Glutamatergic neuron (in vitro differentiated cells): ENCODE data around the gene ZNF266. TPM values are rescaled to one million over a fixed set of nuclear protein-coding genes. Genes with fewer than 3 reads are reported as not detected.

Experiments
- DNase-seq: peaks from one replicate; pipeline ENCODE4 v3.0.0; 2022
- H3K27ac Mint-ChIP-seq: one replicate; pipeline ENCODE4 v1.8.0; 2020; ENCODE audit warnings: mild to moderate bottlenecking, mixed read lengths, inconsistent platforms; ENCODE audit not compliant: unreplicated experiment
- H3K27me3 Mint-ChIP-seq: one replicate; pipeline ENCODE4 v1.8.0; 2020; ENCODE audit warnings: mild to moderate bottlenecking, moderate library complexity, mixed read lengths, inconsistent platforms; ENCODE audit not compliant: unreplicated experiment
- H3K36me3 Mint-ChIP-seq: one replicate; pipeline ENCODE4 v1.8.0; 2020; ENCODE audit warnings: mild to moderate bottlenecking, mixed read lengths, inconsistent platforms; ENCODE audit not compliant: unreplicated experiment
- H3K4me1 Mint-ChIP-seq: one replicate; pipeline ENCODE4 v1.8.0; 2020; ENCODE audit warnings: mild to moderate bottlenecking, low read depth, mixed read lengths, inconsistent platforms; ENCODE audit not compliant: unreplicated experiment
- H3K4me3 Mint-ChIP-seq: one replicate; pipeline ENCODE4 v1.8.0; 2020; ENCODE audit warnings: mild to moderate bottlenecking, mixed read lengths, inconsistent platforms; ENCODE audit not compliant: unreplicated experiment
- H3K9me3 Mint-ChIP-seq: one replicate; pipeline ENCODE4 v1.8.0; 2020; ENCODE audit warnings: mild to moderate bottlenecking, moderate library complexity, mixed read lengths, inconsistent platforms; ENCODE audit not compliant: unreplicated experiment
- CTCF ChIP-seq: fragments of 200-600 bp; sonication (generic); IDR thresholded peaks from one replicate; pipeline ENCODE4 v1.5.0; 2021; ENCODE audit not compliant: partially characterized antibody, unreplicated experiment
- total RNA-seq: library from RNA; stranded (reverse); fragmentation: NEBNext Ultra II Directional; extraction: Animal tissue kit (Norgen Biotek cat#: 25700); gene quantifications from one replicate; pipeline ENCODE4 v1.2.1, GENCODE V29; 2021; ENCODE audit not compliant: unreplicated experiment

The ZNF266 gene
- total RNA-seq, 1 donor from 2014 or later: 49.0 TPM

- H3K4me1 Mint-ChIP-seq: no peaks in the 10 kb centered on the region
- H3K27me3 Mint-ChIP-seq: no peaks in the 10 kb centered on the region
- H3K36me3 Mint-ChIP-seq: peaks cover 14% of the 10 kb centered on the region
- H3K9me3 Mint-ChIP-seq: peaks cover 11% of the 10 kb centered on the region
- TF ChIP-seq CTCF: no peak
- H3K4me3 Mint-ChIP-seq: no peak overlapping the region
- DNase-seq: no peak
- no peak overlapping the region for H3K27ac Mint-ChIP-seq
Measured at GRCh38 chr19:9456018-9456689, 20.8 kb upstream of the ZNF266 start.

- H3K27me3 Mint-ChIP-seq: peaks cover 1% of the 10 kb centered on the region
- H3K4me1 Mint-ChIP-seq: no peaks in the 10 kb centered on the region
- peaks cover 7% of the 10 kb centered on the region for H3K36me3 Mint-ChIP-seq
- no peak overlapping the region for H3K27ac Mint-ChIP-seq
- peaks cover 6% of the 10 kb centered on the region for H3K9me3 Mint-ChIP-seq
- DNase-seq: no peak
- no peak overlapping the region for H3K4me3 Mint-ChIP-seq
- TF ChIP-seq CTCF: no peak
Measured at GRCh38 chr19:9453953-9454352, 18.6 kb upstream of the ZNF266 start.

- Mint-ChIP-seq H3K27me3 (peaks cover 1% of the 10 kb centered on the region), H3K9me3 (peaks cover 15% of the 10 kb centered on the region), H3K27ac (no peak overlapping the region), H3K4me3 (no peak overlapping the region), H3K36me3 (peaks cover 15% of the 10 kb centered on the region), H3K4me1 (no peaks in the 10 kb centered on the region)
- no peak for DNase-seq
- no peak for TF ChIP-seq CTCF
Measured at GRCh38 chr19:9445037-9445436, 9.7 kb upstream of the ZNF266 start.

- Mint-ChIP-seq H3K9me3 (no peaks in the 10 kb centered on the region), H3K27ac (peak overlapping the region; percentile 3), H3K4me3 (peak overlapping the region; percentile 95), H3K4me1 (peaks cover 3% of the 10 kb centered on the region), H3K27me3 (no peaks in the 10 kb centered on the region), H3K36me3 (peaks cover 10% of the 10 kb centered on the region)
- DNase-seq: no peak
- no peak for TF ChIP-seq CTCF
Measured at GRCh38 chr19:9436358-9436757, 985 bp upstream of the ZNF266 start.

- Mint-ChIP-seq H3K27me3 (no peaks in the 10 kb centered on the region), H3K27ac (no peak overlapping the region), H3K4me1 (peaks cover 3% of the 10 kb centered on the region), H3K36me3 (peaks cover 14% of the 10 kb centered on the region), H3K4me3 (no peak overlapping the region), H3K9me3 (no peaks in the 10 kb centered on the region)
- DNase-seq: peak; percentile 43
- peak; percentile 42 for TF ChIP-seq CTCF
Measured at GRCh38 chr19:9431475-9431874, 3.9 kb downstream of the ZNF266 start.
